MV-4-11 (cell line): ENCODE results near the gene BMPR1B.

Source experiments
- DNase-seq: peaks from one replicate; lab custom pipeline; 2025; lab: John Stamatoyannopoulos, UW

BMPR1B gene

GRCh38 chr4:95038791-95039190, 281.0 kb downstream of the BMPR1B start:
- no peak for DNase-seq

DNA sequence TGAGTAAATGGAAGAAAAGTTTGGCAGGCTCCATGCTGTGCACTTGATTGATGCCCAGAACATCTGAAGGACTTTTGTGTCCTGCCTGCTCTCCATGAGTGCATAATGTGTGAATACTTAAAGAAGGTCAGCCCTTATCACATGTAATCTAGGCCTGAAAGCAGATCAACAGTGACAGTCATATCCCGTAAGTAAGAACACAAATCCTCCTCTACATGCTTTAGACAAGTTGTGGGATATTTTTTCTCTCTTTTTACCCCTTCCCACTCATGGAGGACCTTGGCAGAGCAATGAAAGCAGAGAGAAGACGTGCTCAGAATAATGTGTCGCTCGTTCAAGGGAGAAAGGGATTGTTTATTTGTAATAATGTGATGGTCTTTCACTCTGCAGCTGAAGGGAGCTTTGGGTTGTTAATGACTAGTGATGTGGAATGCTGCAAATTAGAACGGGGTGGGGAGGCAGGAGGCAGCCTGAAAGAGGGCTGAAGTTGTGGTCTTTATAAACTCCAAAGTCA, 286.6 kb downstream of the BMPR1B start:
- no peak for DNase-seq

DNA sequence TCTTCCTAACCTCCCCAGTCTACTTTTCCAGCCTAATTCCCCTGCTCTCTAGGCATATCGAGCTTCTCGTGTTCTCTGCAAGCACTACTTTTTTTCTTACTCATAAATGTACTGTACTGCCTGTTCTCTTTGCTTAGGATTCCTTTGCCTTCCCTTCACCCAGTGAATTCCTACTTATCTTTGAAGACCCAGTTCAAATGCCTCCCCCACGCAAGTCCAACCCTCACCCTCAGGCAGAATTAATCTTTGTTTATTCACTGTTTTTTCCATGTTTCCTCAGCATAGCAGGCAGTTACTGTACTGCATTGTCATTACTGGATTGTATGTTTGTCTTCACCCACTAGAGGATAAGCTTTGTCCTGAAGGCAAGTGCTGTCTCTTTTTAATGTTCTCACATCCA, 287.7 kb downstream of the BMPR1B start:
- DNase-seq = no peak

DNA sequence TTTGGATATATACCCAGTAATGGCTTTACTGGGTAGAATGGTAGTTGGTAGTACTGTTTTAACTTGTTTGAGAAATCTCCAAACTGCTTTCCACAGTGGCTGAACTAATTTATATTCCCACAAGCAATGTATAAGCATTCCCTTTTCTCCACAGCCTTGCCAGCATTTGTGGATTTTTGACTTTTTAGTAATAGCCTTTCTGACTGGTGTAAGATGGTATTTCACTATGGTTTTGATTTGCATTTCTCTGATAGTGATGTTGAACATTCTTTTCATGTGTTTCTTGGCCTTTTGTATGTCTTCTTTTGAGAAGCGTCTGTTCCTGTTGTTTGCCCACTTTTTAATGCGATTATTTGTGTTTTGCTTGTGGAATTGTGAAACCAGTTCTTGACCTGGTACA, 290.5 kb downstream of the BMPR1B start:
- DNase-seq = no peak

- DNase-seq = no peak
These were observed 291.9 kb downstream of the BMPR1B start for GRCh38 chr4:95049551-95050233.

DNA sequence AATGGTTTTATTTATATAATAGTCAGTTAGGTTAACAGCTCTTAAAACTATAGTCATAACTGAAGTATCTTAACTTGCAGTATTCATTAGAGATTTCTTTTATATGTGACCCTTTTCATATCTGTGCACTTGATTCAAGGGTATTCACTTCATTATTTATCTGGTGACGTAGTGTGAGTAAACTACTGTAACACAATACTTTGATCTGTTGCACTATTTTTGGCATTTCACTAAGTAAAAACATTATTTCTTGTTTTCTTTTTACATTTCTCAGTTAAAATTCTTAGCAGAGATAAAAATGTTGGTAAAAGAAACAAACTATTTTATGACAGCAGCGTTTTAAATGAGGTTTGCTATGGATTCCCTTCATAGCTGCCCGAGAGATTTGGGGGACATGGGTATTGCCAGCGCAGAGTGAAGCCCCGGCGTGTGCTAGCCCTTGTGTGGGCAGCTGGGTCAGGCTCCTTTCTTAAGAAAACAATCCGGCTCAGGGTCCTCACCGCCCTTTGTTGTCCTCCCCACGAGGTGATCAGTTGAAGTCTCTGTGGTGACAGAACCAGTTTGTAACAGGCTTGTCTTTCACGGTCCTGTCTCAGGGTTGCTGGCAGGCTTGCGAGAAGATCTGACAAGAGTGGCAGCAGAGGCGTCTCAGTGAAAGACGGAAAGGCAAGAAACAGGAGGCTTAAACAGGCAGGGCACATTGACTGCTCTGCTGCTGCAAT, 293.4 kb downstream of the BMPR1B start:
- no peak for DNase-seq

- no peak for DNase-seq
These were observed 293.9 kb downstream of the BMPR1B start for GRCh38 chr4:95051702-95052020.

DNA sequence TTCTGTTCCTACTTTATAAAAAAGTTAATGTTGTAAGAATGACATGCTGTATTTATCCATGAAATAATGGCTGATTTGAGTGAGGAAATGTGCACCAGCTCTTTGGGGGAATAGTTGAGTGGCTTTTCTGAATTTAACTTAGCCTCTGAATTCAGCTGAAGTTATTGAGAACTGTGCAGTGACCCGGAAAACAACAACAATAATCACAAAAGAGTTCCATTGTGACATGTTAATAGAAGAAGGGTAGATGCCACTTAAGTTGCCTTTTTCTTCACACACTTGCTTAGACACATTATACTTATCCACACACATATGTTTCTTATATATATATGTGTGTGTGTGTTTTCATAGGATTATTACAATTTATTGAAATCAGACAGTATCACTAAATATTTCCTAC, 301.2 kb downstream of the BMPR1B start:
- DNase-seq = no peak

- no peak for DNase-seq
These were observed 301.9 kb downstream of the BMPR1B start for GRCh38 chr4:95059663-95060062.

GRCh38 chr4:95061220-95061619, 303.5 kb downstream of the BMPR1B start:
- DNase-seq = no peak

DNA sequence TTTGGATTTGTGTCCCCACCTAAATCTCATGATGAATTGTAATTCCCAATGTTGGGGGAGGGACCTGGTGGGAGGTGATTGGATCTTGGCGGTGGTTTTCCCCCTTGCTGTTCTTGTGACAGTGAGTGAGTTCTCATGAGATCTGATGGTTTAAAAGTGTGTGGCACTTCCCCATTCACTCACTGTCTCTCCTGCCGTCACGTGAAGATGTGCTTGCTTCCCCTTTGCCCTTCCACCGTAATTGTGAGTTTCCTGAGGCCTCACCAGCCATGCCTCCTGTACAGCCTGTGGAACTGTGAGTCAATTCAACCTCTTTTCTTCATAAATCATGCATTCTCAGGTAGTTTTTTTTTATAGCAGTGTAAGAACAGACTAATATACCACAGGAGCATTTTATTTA, 304.0 kb downstream of the BMPR1B start:
- DNase-seq = peak; percentile 26

DNA sequence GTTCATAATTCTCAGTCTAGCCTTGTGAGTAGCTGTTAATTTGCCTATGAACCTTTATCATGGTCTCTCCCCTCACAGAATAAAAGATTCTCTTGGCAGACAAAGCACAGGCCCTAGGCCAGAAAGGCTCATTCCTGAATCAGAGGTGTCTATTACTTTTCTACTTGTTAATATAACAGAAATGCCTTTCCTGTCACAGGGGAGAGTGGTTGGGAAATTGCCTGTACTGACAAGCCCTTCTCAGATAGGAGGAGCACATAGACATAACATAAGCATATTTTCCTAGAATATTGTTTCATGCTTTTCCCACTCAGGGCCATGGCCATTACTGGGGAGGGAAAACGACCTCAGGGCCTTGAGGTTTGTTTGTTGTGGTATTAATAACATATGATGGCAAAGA, 308.3 kb downstream of the BMPR1B start:
- no peak for DNase-seq

DNA sequence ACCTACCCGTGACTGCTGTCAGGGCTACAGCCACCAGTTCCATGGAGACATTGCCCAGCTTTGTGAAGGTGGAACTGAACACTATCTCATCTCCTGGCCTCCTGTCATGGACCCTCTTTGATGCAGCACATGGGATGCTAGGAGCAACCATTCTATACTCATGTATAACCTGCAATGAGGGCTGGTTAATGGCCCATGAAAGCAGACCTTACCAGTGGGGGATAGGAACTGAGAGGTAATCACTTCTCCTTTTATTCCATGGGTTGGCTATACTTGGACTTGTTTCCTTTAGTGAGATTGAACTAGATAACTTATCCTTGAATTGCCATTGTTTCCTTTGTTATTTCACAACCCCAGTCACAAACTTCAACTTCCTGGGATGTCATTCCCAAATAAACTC, 310.6 kb downstream of the BMPR1B start:
- DNase-seq = no peak

GRCh38 chr4:95068818-95069478, 311.2 kb downstream of the BMPR1B start:
- DNase-seq = no peak

DNA sequence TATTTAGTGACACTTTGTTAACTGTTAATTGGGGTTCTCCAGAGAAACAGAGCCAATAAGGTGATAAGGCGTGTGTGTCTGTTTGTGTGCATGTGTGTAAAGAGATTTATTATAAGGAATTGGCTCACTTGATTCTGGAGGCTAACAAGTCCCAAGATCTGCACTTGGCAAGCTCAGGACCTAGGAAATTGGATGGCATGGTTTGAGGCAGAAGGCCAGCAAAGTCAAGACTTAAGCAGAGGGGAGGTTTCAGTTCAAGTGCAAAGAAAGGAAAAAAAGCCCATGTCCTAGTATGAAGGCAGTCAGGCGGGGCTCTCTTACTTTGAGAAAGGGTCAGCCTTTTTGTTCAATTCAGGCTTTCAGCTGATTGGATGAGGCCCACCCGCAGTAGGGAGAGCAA, 314.1 kb downstream of the BMPR1B start:
- no peak for DNase-seq

DNA sequence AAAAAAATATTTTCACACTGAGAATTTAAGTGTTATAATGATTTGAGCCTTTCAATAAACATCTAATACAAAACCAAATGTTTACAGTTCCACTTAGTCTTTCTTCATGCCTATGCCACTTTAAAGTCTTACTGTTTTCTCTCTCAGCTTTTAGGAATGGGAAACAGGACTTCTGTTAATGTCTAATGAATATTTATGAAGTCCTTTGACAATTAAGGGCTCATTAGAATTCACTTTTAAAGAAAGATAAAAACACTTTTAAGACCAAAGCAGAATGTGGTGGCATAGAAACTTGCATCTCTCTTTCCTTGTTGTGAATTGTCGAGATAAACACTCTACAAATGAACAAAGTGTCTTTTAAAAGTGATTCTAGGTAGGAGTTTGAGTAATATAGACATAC, 315.9 kb downstream of the BMPR1B start:
- DNase-seq = no peak

DNA sequence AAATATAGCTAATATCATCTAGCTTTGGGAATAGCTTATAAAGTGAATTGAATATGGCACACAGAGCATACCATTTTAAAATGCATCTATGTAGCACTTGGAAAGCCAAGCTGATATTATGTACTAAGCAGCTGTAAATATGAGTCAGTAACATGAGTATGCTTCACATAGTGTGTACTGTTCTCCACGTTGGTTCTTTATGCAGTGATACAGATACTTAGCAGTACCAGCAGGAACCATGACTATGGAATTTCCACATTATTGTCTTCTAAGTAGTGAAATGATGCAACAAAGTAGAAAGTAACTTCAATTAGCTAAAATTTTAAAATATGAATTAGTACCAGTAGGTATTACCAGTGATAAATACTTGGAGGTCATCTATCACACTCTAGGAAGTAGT, 320.1 kb downstream of the BMPR1B start:
- DNase-seq = no peak

DNA sequence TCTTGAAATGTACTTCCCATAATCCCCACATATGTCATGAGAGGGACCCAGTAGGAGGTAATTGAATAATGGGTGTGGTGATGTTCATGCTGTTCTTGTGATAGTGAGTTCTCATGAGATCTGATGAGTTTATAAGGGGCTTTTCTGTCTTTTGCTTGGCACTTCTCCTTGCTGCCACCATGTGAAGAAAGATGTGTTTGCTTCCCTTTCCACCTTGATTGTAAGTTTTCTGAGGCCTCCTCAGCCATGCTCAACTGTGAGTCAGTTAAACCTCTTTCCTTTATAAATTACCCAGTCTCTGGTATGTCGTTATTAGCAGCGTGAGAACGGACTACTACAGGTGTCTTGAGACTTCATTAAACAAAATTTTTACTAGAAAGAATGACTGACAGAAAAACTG, 323.2 kb downstream of the BMPR1B start:
- no peak for DNase-seq

DNA sequence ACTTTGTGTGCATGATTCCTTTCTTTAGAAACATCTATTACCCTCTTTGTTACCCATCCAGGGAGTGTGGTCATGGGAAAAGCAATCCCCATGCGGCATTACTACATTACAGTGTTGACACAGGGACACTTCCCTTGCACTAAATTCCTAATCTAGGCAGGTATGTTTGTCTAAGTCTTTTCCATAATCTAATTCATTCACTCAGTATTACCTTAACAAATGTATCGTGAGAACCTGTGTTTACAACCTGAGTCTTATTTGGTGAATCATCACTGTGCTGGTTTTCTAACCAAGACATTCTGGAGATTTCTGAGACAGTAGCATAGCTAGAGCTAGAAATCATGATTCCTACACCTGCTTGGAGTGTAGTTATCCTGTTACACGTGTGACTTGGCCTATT, 326.8 kb downstream of the BMPR1B start:
- DNase-seq = no peak

DNA sequence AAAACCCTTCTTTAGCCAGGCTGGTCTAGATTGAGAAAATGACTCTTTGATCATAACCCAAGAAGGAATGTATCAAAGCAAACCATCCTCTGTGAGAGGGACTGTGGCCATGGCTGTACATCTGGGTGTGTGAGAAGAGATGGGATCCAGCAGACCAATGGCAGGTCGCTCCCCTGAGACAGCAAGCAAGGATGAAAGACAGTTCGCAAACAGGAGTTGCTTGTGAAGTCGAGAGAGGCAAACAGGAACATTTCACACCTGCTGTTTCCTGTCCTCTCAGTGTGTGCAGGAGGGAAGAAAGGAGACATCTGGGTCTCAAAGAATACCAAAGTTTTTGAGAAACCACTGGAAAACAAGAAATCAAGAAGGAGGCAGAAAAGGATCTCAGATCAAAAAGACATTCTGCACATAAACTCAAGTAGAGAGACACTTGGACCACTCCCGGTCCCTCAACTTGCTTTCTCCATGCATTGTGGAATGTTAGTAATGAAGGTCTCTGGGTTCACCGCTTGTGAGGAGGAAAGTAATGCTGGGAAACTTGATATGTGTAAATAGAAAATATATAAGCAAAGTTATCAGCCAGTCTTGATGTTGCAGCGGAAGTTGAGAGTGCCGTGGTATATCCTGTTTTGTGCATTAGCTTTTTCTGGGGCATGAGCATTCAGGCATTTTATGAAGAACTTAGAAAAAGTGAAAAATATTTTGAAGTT, 327.5 kb downstream of the BMPR1B start:
- no peak for DNase-seq

- DNase-seq = no peak
These were observed 328.8 kb downstream of the BMPR1B start for GRCh38 chr4:95086551-95086950.

GRCh38 chr4:95087657-95088455, 330.1 kb downstream of the BMPR1B start:
- no peak for DNase-seq
